ENCODE measurements around the gene HADHB. TPM values are rescaled to one million over a fixed set of nuclear protein-coding genes. Genes with fewer than 3 reads are reported as not detected.

Gene HADHB
- total RNA-seq, 1 experiment from 2014 or later: 41.3 TPM

DNA sequence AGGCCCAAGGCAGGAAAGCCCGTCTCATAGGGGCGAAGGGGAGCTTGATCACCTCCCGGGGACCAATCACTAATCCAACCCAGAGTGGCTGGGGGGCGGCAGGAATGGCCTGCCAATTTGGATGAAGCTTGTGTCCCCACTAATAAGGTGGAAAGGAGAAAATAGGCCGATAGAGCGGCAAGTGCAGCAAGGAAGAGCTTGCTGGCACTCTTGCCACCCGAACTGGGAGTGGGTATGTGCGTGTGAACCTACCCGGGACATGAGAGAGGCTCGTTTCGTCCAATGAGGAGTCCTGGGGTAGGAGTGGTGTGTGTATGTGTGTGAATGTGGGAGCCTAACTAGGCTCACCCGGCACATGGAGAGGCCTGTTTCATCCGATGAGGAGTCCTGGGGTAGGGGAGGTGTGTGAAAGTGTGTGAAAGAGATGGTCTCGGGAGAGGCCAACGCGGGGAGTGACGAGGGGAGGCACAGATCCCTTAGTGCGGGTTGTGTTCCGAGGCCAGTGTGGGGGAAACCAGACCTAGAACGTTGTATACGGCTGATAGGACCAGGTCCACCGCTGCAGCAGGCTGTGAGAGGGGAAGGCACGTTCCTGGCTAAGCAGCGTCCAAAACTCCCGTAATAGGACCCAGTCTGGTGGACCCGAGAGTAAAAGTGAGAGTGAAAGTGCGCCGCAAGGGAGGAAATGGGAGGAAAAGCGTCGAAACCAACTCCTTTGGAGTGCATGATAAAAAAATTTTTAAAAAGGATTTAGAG, 54.1 kb downstream of the HADHB start:
- no CpG with 5 or more reads among the region's 30 CpGs for WGBS (ENCODE audit: extremely low coverage, insufficient read length, low lambda C conversion rate)
- peaks cover 6% of the 10 kb centered on the region; the same call in 1 of the 2 replicates for H3K4me1 ChIP-seq (ENCODE audit: insufficient read depth, low read length)
- H3K23ac ChIP-seq (ENCODE audit: insufficient read length, low read depth, low read length): no peak overlapping the region
- H3K79me2 ChIP-seq (ENCODE audit: insufficient read depth, low read length): no peaks in the 10 kb centered on the region
- H2AFZ ChIP-seq (ENCODE audit: low read length): peak overlapping the region; percentile 2
- peak overlapping the region; percentile 66 for H3K27ac ChIP-seq (ENCODE audit: insufficient read length, low read depth, low read length)
- H4K20me1 ChIP-seq (ENCODE audit: control insufficient read depth, insufficient read depth, insufficient read length): no peaks in the 10 kb centered on the region
- TF ChIP-seq, protein P1, sequence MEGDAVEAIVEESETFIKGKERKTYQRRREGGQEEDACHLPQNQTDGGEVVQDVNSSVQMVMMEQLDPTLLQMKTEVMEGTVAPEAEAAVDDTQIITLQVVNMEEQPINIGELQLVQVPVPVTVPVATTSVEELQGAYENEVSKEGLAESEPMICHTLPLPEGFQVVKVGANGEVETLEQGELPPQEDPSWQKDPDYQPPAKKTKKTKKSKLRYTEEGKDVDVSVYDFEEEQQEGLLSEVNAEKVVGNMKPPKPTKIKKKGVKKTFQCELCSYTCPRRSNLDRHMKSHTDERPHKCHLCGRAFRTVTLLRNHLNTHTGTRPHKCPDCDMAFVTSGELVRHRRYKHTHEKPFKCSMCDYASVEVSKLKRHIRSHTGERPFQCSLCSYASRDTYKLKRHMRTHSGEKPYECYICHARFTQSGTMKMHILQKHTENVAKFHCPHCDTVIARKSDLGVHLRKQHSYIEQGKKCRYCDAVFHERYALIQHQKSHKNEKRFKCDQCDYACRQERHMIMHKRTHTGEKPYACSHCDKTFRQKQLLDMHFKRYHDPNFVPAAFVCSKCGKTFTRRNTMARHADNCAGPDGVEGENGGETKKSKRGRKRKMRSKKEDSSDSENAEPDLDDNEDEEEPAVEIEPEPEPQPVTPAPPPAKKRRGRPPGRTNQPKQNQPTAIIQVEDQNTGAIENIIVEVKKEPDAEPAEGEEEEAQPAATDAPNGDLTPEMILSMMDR (conservative IDR thresholded peaks at IDR 0.05): no peak
- H3K4me2 ChIP-seq (ENCODE audit: insufficient read depth, insufficient read length, low read length): peak overlapping the region; percentile 82
- Mint-ChIP-seq H3K9me3 (no peaks in the 10 kb centered on the region), H3K4me3 (no peak overlapping the region), H3K27me3 (ENCODE audit: low read depth) (peaks cover 14% of the 10 kb centered on the region; the same call in 1 of the 2 replicates), H3K36me3 (ENCODE audit: insufficient read depth in 1 of 3, low read depth in 3 of 3) (no peaks in the 10 kb centered on the region), H3K4me1 (peaks cover 0 to 7% of the 10 kb centered on the region in 2 experiments; a peak in 3 of 4 replicates), H3K27ac (no peak overlapping the region)
- H3K23me2 ChIP-seq (ENCODE audit: insufficient read length, low read depth, low read length, poor library complexity, severe bottlenecking): peaks cover 15% of the 10 kb centered on the region
- H3K27me3 ChIP-seq (ENCODE audit: insufficient read depth, low read length): no peaks in the 10 kb centered on the region
- no peak overlapping the region for H4K5ac ChIP-seq (ENCODE audit: insufficient read length, low read depth, low read length)
- H2BK5ac ChIP-seq (ENCODE audit: insufficient read length, low read length): no peak overlapping the region
- no peak overlapping the region for H2BK15ac ChIP-seq (ENCODE audit: low read depth, low read length)
- no peak overlapping the region for H2BK20ac ChIP-seq (ENCODE audit: low read depth, low read length, poor library complexity, severe bottlenecking)
- peak overlapping the region; percentile 53 for H3K14ac ChIP-seq (ENCODE audit: insufficient read depth, low read length)
- H3K9ac ChIP-seq (ENCODE audit: extremely low read depth, insufficient read length, low read length): peak overlapping the region; percentile 73
- H3K18ac ChIP-seq (ENCODE audit: insufficient read length, low read depth, low read length): peak overlapping the region; percentile 74
- no peak overlapping the region for H2BK12ac ChIP-seq (ENCODE audit: insufficient read length, low read depth, low read length)
- no peak overlapping the region for H3T11ph ChIP-seq (ENCODE audit: low read length)
- H3K79me1 ChIP-seq (ENCODE audit: insufficient read depth, low read depth, low read length, poor library complexity, severe bottlenecking): no peaks in the 10 kb centered on the region
- DNase-seq: peak; percentile 56
- H2AK5ac ChIP-seq (ENCODE audit: insufficient read length, low read length): no peak overlapping the region
- no peak overlapping the region for H3K4ac ChIP-seq (ENCODE audit: low read depth, low read length)
- no peak overlapping the region for H4K91ac ChIP-seq (ENCODE audit: insufficient read length, low read depth, low read length)
- no peaks in the 10 kb centered on the region for H3K9me3 ChIP-seq (ENCODE audit: control insufficient read depth, low read depth, low read length)
- no peak overlapping the region for H4K8ac ChIP-seq (replicated peaks; ENCODE audit: insufficient read length, low read depth, low read length)
- H2BK120ac ChIP-seq (ENCODE audit: low read depth, low read length, poor library complexity, severe bottlenecking): no peak overlapping the region
- H3K56ac ChIP-seq (ENCODE audit: insufficient read length, low read depth, low read length): no peak overlapping the region

Measured in H9 (cell line).